Liver (tissue), 9 donors: ENCODE data around the gene CPNE5. TPM values are rescaled to one million over a fixed set of nuclear protein-coding genes. Genes with fewer than 3 reads are reported as not detected.

Experiments
- DNase-seq: peaks from one replicate; pipeline ENCODE4 v3.0.0-alpha.2; 2017; ENCODE audit warnings: low spot score
- H3K27ac ChIP-seq, 2 donors: one replicate each; pipeline ENCODE4 v1.7.0; 2013; ENCODE audit warnings: inconsistent platforms in 2 of 2, low read length in 2 of 2, control low read depth in 1 of 2, low read depth in 1 of 2, mild to moderate bottlenecking in 1 of 2
- H3K27me3 ChIP-seq, 4 donors: one replicate each; pipeline versions ENCODE4 v1.6.1 to v1.7.0; 2013; ENCODE audit warnings: low read length in 3 of 4, inconsistent platforms in 1 of 4, mild to moderate bottlenecking in 1 of 4, moderate library complexity in 1 of 4; ENCODE audit not compliant: control insufficient read depth in 4 of 4, insufficient read depth in 4 of 4
- H3K36me3 ChIP-seq, 4 donors: one replicate each; pipeline versions ENCODE4 v1.6.1 to v1.7.0; 2013; ENCODE audit warnings: low read length in 3 of 4, mild to moderate bottlenecking in 3 of 4, low read depth in 1 of 4, moderate library complexity in 1 of 4; ENCODE audit not compliant: control insufficient read depth in 4 of 4, insufficient read depth in 3 of 4
- H3K4me1 ChIP-seq, 4 donors: one replicate each; pipeline versions ENCODE4 v1.6.1 to v1.7.0; 2013; ENCODE audit warnings: low read length in 3 of 4, mild to moderate bottlenecking in 3 of 4, moderate library complexity in 1 of 4; ENCODE audit not compliant: control insufficient read depth in 4 of 4, insufficient read depth in 4 of 4
- H3K4me3 ChIP-seq, 3 donors: one replicate each; pipeline versions ENCODE4 v1.6.1 to v1.7.0; 2013; ENCODE audit warnings: low read length in 3 of 3, control low read depth in 1 of 3, low read depth in 1 of 3, mild to moderate bottlenecking in 1 of 3
- H3K9ac ChIP-seq, 2 donors: one replicate each; pipeline ENCODE4 v1.7.0; 2013; ENCODE audit warnings: low read length in 2 of 2, mild to moderate bottlenecking in 2 of 2, moderate library complexity in 2 of 2, control low read depth in 1 of 2, low read depth in 1 of 2
- H3K9me3 ChIP-seq, 4 donors: one replicate each; pipeline versions ENCODE4 v1.6.1 to v1.7.0; 2013; ENCODE audit warnings: low read length in 3 of 4; ENCODE audit not compliant: control insufficient read depth in 4 of 4
- ATF3 ChIP-seq: IDR thresholded peaks from 2 replicates; pipeline ENCODE4 v1.6.1; 2016; ENCODE audit warnings: antibody characterized with exemption
- EGR1 ChIP-seq, 2 donors: IDR thresholded peaks; 2 replicates each; pipeline ENCODE4 v1.6.1; 2016 to 2018; ENCODE audit warnings: antibody characterized with exemption in 2 of 2, low read depth in 2 of 2
- FOXA1 ChIP-seq: IDR thresholded peaks from 2 replicates; pipeline ENCODE4 v1.6.1; 2016; ENCODE audit warnings: antibody characterized with exemption
- FOXA2 ChIP-seq: IDR thresholded peaks from 2 replicates; pipeline ENCODE4 v1.6.1; 2016; ENCODE audit warnings: antibody characterized with exemption
- GABPA ChIP-seq, 2 donors: IDR thresholded peaks in 1 of 2; conservative IDR thresholded peaks in 1 of 2; 2 replicates each; pipeline ENCODE4 v1.6.1; 2016; ENCODE audit warnings: antibody characterized with exemption in 2 of 2, mild to moderate bottlenecking in 1 of 2, moderate library complexity in 1 of 2
- HNF4A ChIP-seq, 2 donors: conservative IDR thresholded peaks; 2 replicates each; pipeline ENCODE4 v1.6.1; 2016; ENCODE audit warnings: antibody characterized with exemption in 2 of 2, mild to moderate bottlenecking in 2 of 2
- HNF4G ChIP-seq: IDR thresholded peaks from 2 replicates; pipeline ENCODE4 v1.6.1; 2016; ENCODE audit warnings: antibody characterized with exemption
- MAX ChIP-seq: IDR thresholded peaks from 2 replicates; pipeline ENCODE4 v1.6.1; 2016; ENCODE audit warnings: antibody characterized with exemption
- RAD21 ChIP-seq, 2 donors: IDR thresholded peaks; 2 replicates each; pipeline ENCODE4 v1.6.1; 2016; ENCODE audit warnings: antibody characterized with exemption in 2 of 2, mild to moderate bottlenecking in 2 of 2
- RXRA ChIP-seq, 2 donors: IDR thresholded peaks; 2 replicates each; pipeline ENCODE4 v1.6.1; 2017 to 2018; ENCODE audit warnings: antibody characterized with exemption in 2 of 2, mild to moderate bottlenecking in 1 of 2
- SP1 ChIP-seq: IDR thresholded peaks from 2 replicates; pipeline ENCODE4 v1.6.1; 2018; ENCODE audit warnings: antibody characterized with exemption, mild to moderate bottlenecking
- ZBTB33 ChIP-seq: IDR thresholded peaks from 2 replicates; pipeline ENCODE4 v1.6.1; 2016; ENCODE audit warnings: antibody characterized with exemption
- WGBS: extraction: QIAGEN DNeasy Blood & Tissue Kit; methylation state at CpG from one replicate; pipeline ENCODE4 v1.1.7; 2013; 5-methylcytosine and 5-hydroxymethylcytosine counted together
- polyA plus RNA-seq, 2 donors: library from polyadenylated mRNA; stranded (reverse) in 1 of 2; unstranded in 1 of 2; fragments of 200-250 nt in 1 of 2; fragments of >200 nt in 1 of 2; fragmentation: Nextera tagmentation in 1 of 2; extraction: Ambion mirVana in 1 of 2; gene quantifications; one replicate each; pipeline versions ENCODE4 v1.2.1 to v1.2.3, GENCODE V29; 2013 to 2015
- total RNA-seq, 2 donors: library from RNA; depleted of rRNA; stranded (reverse); fragments of >200 nt; gene quantifications; one replicate each; pipeline ENCODE4 v1.2.3, GENCODE V29; 2014
- donor health status: healthy.
- donor health status: healthy.
- donor health status: healthy.
- donor health status: healthy.
- donor health status: healthy.

CPNE5 gene
- total and polyA plus RNA-seq, 4 donors, result 0.24 to 1.1 (median 0.44) TPM

- no peak for TF ChIP-seq MAX
- no peak for TF ChIP-seq GABPA (IDR thresholded peaks at IDR 0.05 in 1 of 2, conservative IDR thresholded peaks at IDR 0.05 in 1 of 2)
- no peak for TF ChIP-seq ATF3
- no peak for TF ChIP-seq HNF4G
- no peak for TF ChIP-seq FOXA2
- TF ChIP-seq HNF4A (conservative IDR thresholded peaks at IDR 0.05), result no peak
- TF ChIP-seq EGR1 (IDR thresholded peaks at IDR 0.05; ENCODE audit: low read depth in 2 of 2), result no peak
- TF ChIP-seq SP1, result no peak
- no peak for TF ChIP-seq ZBTB33
- no peak for TF ChIP-seq RXRA (IDR thresholded peaks at IDR 0.05)
- Histone ChIP-seq H3K36me3 (no peaks in the 10 kb centered on the region), H3K4me3 (no peak overlapping the region), H3K9me3 (no peaks in the 10 kb centered on the region), H3K27me3 (no peaks in the 10 kb centered on the region), H3K27ac (no peak overlapping the region), H3K4me1 (peaks cover 0 to 7% (median 0%) of the 10 kb centered on the region in 4 donors), H3K9ac (no peak overlapping the region)
- WGBS, result 85% methylated on average over 7 of the region's 7 CpGs
- DNase-seq, result no peak
These were observed 70.0 kb downstream of the CPNE5 start for GRCh38 chr6:36769183-36769675.

- TF ChIP-seq MAX, result no peak
- TF ChIP-seq ZBTB33, result no peak
- no peak for TF ChIP-seq RXRA (IDR thresholded peaks at IDR 0.05)
- no peak for TF ChIP-seq HNF4A (conservative IDR thresholded peaks at IDR 0.05)
- TF ChIP-seq HNF4G, result no peak
- TF ChIP-seq RAD21 (IDR thresholded peaks at IDR 0.05), result no peak
- no peak for TF ChIP-seq ATF3
- TF ChIP-seq FOXA1, result no peak
- Histone ChIP-seq H3K27ac (no peak overlapping the region), H3K36me3 (no peaks in the 10 kb centered on the region), H3K9me3 (no peaks in the 10 kb centered on the region), H3K9ac (no peak overlapping the region), H3K27me3 (no peaks in the 10 kb centered on the region), H3K4me1 (peaks cover 0 to 7% (median 0%) of the 10 kb centered on the region in 4 donors), H3K4me3 (no peak overlapping the region)
- DNase-seq, result no peak
- WGBS, result 91% methylated on average over 10 of the region's 10 CpGs
These were observed 72.8 kb downstream of the CPNE5 start for GRCh38 chr6:36766399-36766945.
